ENCODE measurements around the gene EYA3. TPM values are rescaled to one million over a fixed set of nuclear protein-coding genes. Genes with fewer than 3 reads are reported as not detected.

EYA3 gene
- total and polyA plus RNA-seq, 2 of the 8 experiments (the other 6 are each of a cell fraction or from before 2014, with no cell fraction given) = 15.0 to 33.9 TPM

GRCh38 chr1:27955076-27955475 lies 133.3 kb downstream of the EYA3 start:
- Histone ChIP-seq H3K4me1 (replicated peaks in 1 of 4; ENCODE audit: control insufficient read depth in 3 of 4, insufficient read depth in 4 of 4, low read length in 3 of 4) (no peaks in the 10 kb centered on the region; a peak in 3 of 7 replicates), H3K14ac (ENCODE audit: insufficient read length) (no peak overlapping the region), H4K8ac (ENCODE audit: extremely low read depth, insufficient read depth, low read length) (no peak overlapping the region), H2AFZ (ENCODE audit: low read length) (no peak overlapping the region), H4K5ac (ENCODE audit: insufficient read length, low read depth, low read length) (no peak overlapping the region), H4K91ac (replicated peaks; ENCODE audit: insufficient read length, low read length) (no peak overlapping the region), H3K23me2 (ENCODE audit: low read depth, low read length) (peaks cover 3% of the 10 kb centered on the region), H2BK120ac (replicated peaks; ENCODE audit: low read depth, low read length) (no peak overlapping the region), H3K4ac (replicated peaks; ENCODE audit: insufficient read length, low read depth, low read length) (no peak overlapping the region), H2BK15ac (ENCODE audit: low read length) (no peak overlapping the region), H2BK20ac (ENCODE audit: low read length) (no peak overlapping the region), H3K9ac (replicated peaks in 1 of 4; ENCODE audit: extremely low read depth in 1 of 4, low read depth in 3 of 4, low read length in 3 of 4) (no peak overlapping the region), H2AK5ac (ENCODE audit: low read depth, low read length) (no peak overlapping the region), H3K27ac (ENCODE audit: low read depth, low read length) (no peak overlapping the region), H3K4me2 (ENCODE audit: insufficient read depth in 1 of 2, low read depth in 2 of 2, low read length in 2 of 2) (no peak overlapping the region), H3K27me3 (replicated peaks in 1 of 4; ENCODE audit: control insufficient read depth in 3 of 4, extremely low read depth in 1 of 4, insufficient read depth in 3 of 4, low read length in 3 of 4) (no peaks in the 10 kb centered on the region), H3K79me2 (ENCODE audit: control insufficient read depth in 1 of 2, insufficient read depth in 2 of 2, low read length in 2 of 2) (no peaks in the 10 kb centered on the region), H2BK12ac (ENCODE audit: low read depth, low read length) (no peak overlapping the region), H3K18ac (ENCODE audit: extremely low read depth, low read length) (no peak overlapping the region), H3K9me3 (ENCODE audit: insufficient read depth in 2 of 2, low read depth in 1 of 2, low read length in 1 of 2) (no peaks in the 10 kb centered on the region), H2BK5ac (ENCODE audit: low read depth, low read length) (no peak overlapping the region), H3K23ac (ENCODE audit: insufficient read length) (no peak overlapping the region), H4K20me1 (replicated peaks in 1 of 2; ENCODE audit: control insufficient read depth in 1 of 2, insufficient read depth in 2 of 2, low read length in 2 of 2) (peaks cover 0 to 2% of the 10 kb centered on the region in 2 experiments), H3K56ac (replicated peaks; ENCODE audit: insufficient read length, low read depth, low read length) (no peak overlapping the region), H3K79me1 (ENCODE audit: low read depth, low read length) (no peaks in the 10 kb centered on the region), H3K4me3 (ENCODE audit: extremely low read depth in 1 of 4, insufficient read depth in 2 of 4, low read depth in 3 of 4, low read length in 4 of 4) (no peak overlapping the region), H3K36me3 (ENCODE audit: control insufficient read depth in 2 of 4, insufficient read depth in 4 of 4, low read length in 3 of 4) (peaks cover 14 to 66% (median 33%) of the 10 kb centered on the region in 4 experiments)
- CTCF ChIA-PET (ENCODE audit: partially characterized antibody) = interaction anchor here (1.0 to 6.4 kb wide), 3 partner anchors 9 to 22 kb away, joined by 5 to 46 read pairs (median 6); no protein-coding TSS in a partner anchor
- POLR2A ChIA-PET (ENCODE audit: partially characterized antibody) = interaction anchor here (1.0 to 3.3 kb wide), 4 partner anchors 9 to 305 kb away, joined by 3 to 16 read pairs (median 6); partner anchors contain the start of gene SESN2
- DNase-seq (ENCODE audit: low read depth in 1 of 2, low spot score in 2 of 2) (no peak), FAIRE-seq (no peak)
- 98% methylated on average over 6 of the region's 6 CpGs; no CpG with 5 or more reads in 1 of the 2 experiments for WGBS, 2 experiments (ENCODE audit: extremely low coverage in 1 of 2, insufficient coverage in 1 of 2, insufficient read length in 1 of 2, insufficient replicate concordance in 2 of 2, low coverage in 1 of 2, low lambda C conversion rate in 2 of 2, missing lambda C conversion rate in 1 of 2)
- TF ChIP-seq TAF1 (IDR thresholded peaks at IDR 0.05; ENCODE audit: low read depth, low read length) (no peak), YY1 (IDR thresholded peaks at IDR 0.05; ENCODE audit: low read depth, low read length) (no peak), CREB1 (IDR thresholded peaks at IDR 0.05) (no peak)

Measured in H1 (cell line).